NT2/D1 (cell line): Measurements from ENCODE around the gene SLC49A3.

Experiments used
- SUZ12 ChIP-seq: IDR thresholded peaks from 2 replicates; pipeline ENCODE4 v1.6.1; 2011; ENCODE audit not compliant: insufficient read length, insufficient read depth; ENCODE audit errors: extremely low read depth
- YY1 ChIP-seq: IDR thresholded peaks from 2 replicates; pipeline ENCODE4 v1.6.1; 2011; ENCODE audit not compliant: insufficient read length, insufficient read depth
- ZNF274 ChIP-seq: IDR thresholded peaks from 2 replicates; pipeline ENCODE4 v1.6.1; 2011; ENCODE audit warnings: mild to moderate bottlenecking, low read depth, low read length

DNA sequence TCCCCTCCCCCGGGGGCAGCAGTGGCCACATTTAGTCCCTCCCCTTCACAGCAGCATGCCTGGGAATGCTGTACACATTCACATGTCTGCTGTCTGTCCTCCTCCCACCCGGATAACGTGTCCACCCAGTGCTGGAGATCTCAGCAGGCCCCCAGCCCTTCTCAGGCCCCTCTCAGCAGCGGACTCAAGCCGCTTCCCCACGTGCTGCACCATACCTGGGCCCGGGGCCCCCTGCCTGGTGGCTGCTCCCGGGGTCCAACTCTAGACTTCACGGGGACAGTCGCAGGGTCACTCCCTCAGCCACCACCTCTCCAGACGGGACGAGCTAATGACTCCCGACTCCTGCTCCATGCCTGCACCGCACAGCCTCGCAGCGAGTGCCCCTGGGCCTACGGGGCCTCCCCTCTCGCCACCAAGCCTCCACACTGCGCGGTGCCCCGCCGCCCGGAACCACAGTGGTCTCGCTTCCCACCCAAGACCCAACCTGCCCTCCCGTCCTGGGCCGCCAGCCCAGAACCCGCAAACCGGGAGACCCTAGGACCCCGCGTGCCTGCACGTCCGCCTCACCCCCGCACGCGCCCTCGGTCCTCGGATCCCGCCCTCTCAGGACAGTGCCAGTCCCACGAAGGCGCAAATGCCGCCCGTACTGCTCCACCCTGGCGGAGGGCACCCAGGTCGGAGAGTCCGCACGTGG lies 15.4 kb upstream of the SLC49A3 start:
- no peak for TF ChIP-seq SUZ12
- TF ChIP-seq YY1, result no peak
- no peak for TF ChIP-seq ZNF274
